ENCODE results near the gene LDB3. TPM values are rescaled to one million over a fixed set of nuclear protein-coding genes. Genes with fewer than 3 reads are reported as not detected.

LDB3 gene
- total RNA-seq, 1 experiment from 2014 or later, result 1.1 TPM

- H3K27ac ChIP-seq, result no peak overlapping the region
- no peak overlapping the region for H3K4me3 ChIP-seq
- H3K27me3 ChIP-seq (replicated peaks), result no peaks in the 10 kb centered on the region
- peaks cover 15% of the 10 kb centered on the region for H3K4me1 ChIP-seq (replicated peaks)
- no peaks in the 10 kb centered on the region for H3K9me3 ChIP-seq (replicated peaks)
- H3K36me3 ChIP-seq, result no peaks in the 10 kb centered on the region
- DNase-seq (ENCODE audit: low read depth in 1 of 2, low spot score in 2 of 2), result no peak
These were observed 3.7 kb upstream of the LDB3 start for GRCh38 chr10:86664341-86665217.

- Histone ChIP-seq H3K4me3 (no peak overlapping the region), H3K27me3 (replicated peaks) (no peaks in the 10 kb centered on the region), H3K9me3 (replicated peaks) (no peaks in the 10 kb centered on the region), H3K4me1 (replicated peaks) (peaks cover 15% of the 10 kb centered on the region), H3K27ac (no peak overlapping the region), H3K36me3 (no peaks in the 10 kb centered on the region)
- DNase-seq (ENCODE audit: low read depth in 1 of 2, low spot score in 2 of 2), result no peak
These were observed 3.1 kb upstream of the LDB3 start for GRCh38 chr10:86665218-86665607.

GRCh38 chr10:86665868-86666267 is 2.4 kb upstream of the LDB3 start:
- H3K36me3 ChIP-seq, result no peaks in the 10 kb centered on the region
- H3K4me3 ChIP-seq, result no peak overlapping the region
- DNase-seq (ENCODE audit: low read depth in 1 of 2, low spot score in 2 of 2), result no peak
- H3K27ac ChIP-seq, result no peak overlapping the region
- no peaks in the 10 kb centered on the region for H3K9me3 ChIP-seq (replicated peaks)
- peaks cover 15% of the 10 kb centered on the region for H3K4me1 ChIP-seq (replicated peaks)
- H3K27me3 ChIP-seq (replicated peaks), result no peaks in the 10 kb centered on the region

- no peak for DNase-seq (ENCODE audit: low read depth in 1 of 2, low spot score in 2 of 2)
- peaks cover 15% of the 10 kb centered on the region for H3K4me1 ChIP-seq (replicated peaks)
- H3K9me3 ChIP-seq (replicated peaks), result no peaks in the 10 kb centered on the region
- H3K27ac ChIP-seq, result no peak overlapping the region
- no peaks in the 10 kb centered on the region for H3K36me3 ChIP-seq
- H3K4me3 ChIP-seq, result no peak overlapping the region
- H3K27me3 ChIP-seq (replicated peaks), result no peaks in the 10 kb centered on the region
These were observed 1.8 kb upstream of the LDB3 start for GRCh38 chr10:86666538-86666937.

GRCh38 chr10:86667421-86668181 is 710 bp upstream of the LDB3 start:
- H3K9me3 ChIP-seq (replicated peaks), result no peaks in the 10 kb centered on the region
- H3K4me3 ChIP-seq, result no peak overlapping the region
- H3K27me3 ChIP-seq (replicated peaks), result no peaks in the 10 kb centered on the region
- H3K36me3 ChIP-seq, result no peaks in the 10 kb centered on the region
- H3K27ac ChIP-seq, result no peak overlapping the region
- no peak for DNase-seq (ENCODE audit: low read depth in 1 of 2, low spot score in 2 of 2)
- peaks cover 15% of the 10 kb centered on the region for H3K4me1 ChIP-seq (replicated peaks)

- Histone ChIP-seq H3K27ac (no peak overlapping the region), H3K4me1 (replicated peaks) (peaks cover 15% of the 10 kb centered on the region), H3K36me3 (no peaks in the 10 kb centered on the region), H3K4me3 (no peak overlapping the region), H3K9me3 (replicated peaks) (no peaks in the 10 kb centered on the region), H3K27me3 (replicated peaks) (no peaks in the 10 kb centered on the region)
- DNase-seq (ENCODE audit: low read depth in 1 of 2, low spot score in 2 of 2), result no peak
These were observed 2.0 kb downstream of the LDB3 start for GRCh38 chr10:86670290-86670811.

- H3K9me3 ChIP-seq (replicated peaks), result no peaks in the 10 kb centered on the region
- no peaks in the 10 kb centered on the region for H3K36me3 ChIP-seq
- no peaks in the 10 kb centered on the region for H3K27me3 ChIP-seq (replicated peaks)
- DNase-seq (ENCODE audit: low read depth in 1 of 2, low spot score in 2 of 2), result no peak
- H3K4me3 ChIP-seq, result no peak overlapping the region
- no peak overlapping the region for H3K27ac ChIP-seq
- peaks cover 15% of the 10 kb centered on the region for H3K4me1 ChIP-seq (replicated peaks)
These were observed 2.6 kb downstream of the LDB3 start for GRCh38 chr10:86670876-86671275.

- Histone ChIP-seq H3K36me3 (no peaks in the 10 kb centered on the region), H3K4me3 (no peak overlapping the region), H3K27ac (no peak overlapping the region), H3K4me1 (replicated peaks) (peaks cover 15% of the 10 kb centered on the region), H3K27me3 (replicated peaks) (no peaks in the 10 kb centered on the region), H3K9me3 (replicated peaks) (no peaks in the 10 kb centered on the region)
- DNase-seq (ENCODE audit: low read depth in 1 of 2, low spot score in 2 of 2), result no peak
These were observed 3.1 kb downstream of the LDB3 start for GRCh38 chr10:86671419-86671818.

GRCh38 chr10:86671985-86672710 is 3.8 kb downstream of the LDB3 start:
- no peaks in the 10 kb centered on the region for H3K9me3 ChIP-seq (replicated peaks)
- no peak for DNase-seq (ENCODE audit: low read depth in 1 of 2, low spot score in 2 of 2)
- no peak overlapping the region for H3K27ac ChIP-seq
- H3K36me3 ChIP-seq, result no peaks in the 10 kb centered on the region
- H3K27me3 ChIP-seq (replicated peaks), result no peaks in the 10 kb centered on the region
- H3K4me3 ChIP-seq, result no peak overlapping the region
- peaks cover 15% of the 10 kb centered on the region for H3K4me1 ChIP-seq (replicated peaks)

GRCh38 chr10:86673216-86673826 is 5.0 kb downstream of the LDB3 start:
- Histone ChIP-seq H3K27me3 (replicated peaks) (no peaks in the 10 kb centered on the region), H3K4me3 (no peak overlapping the region), H3K36me3 (no peaks in the 10 kb centered on the region), H3K9me3 (replicated peaks) (no peaks in the 10 kb centered on the region), H3K27ac (no peak overlapping the region), H3K4me1 (replicated peaks) (peaks cover 9% of the 10 kb centered on the region)
- DNase-seq (ENCODE audit: low read depth in 1 of 2, low spot score in 2 of 2), result no peak

GRCh38 chr10:86673827-86674581 is 5.7 kb downstream of the LDB3 start:
- DNase-seq (ENCODE audit: low read depth in 1 of 2, low spot score in 2 of 2), result no peak
- Histone ChIP-seq H3K27ac (no peak overlapping the region), H3K4me3 (no peak overlapping the region), H3K36me3 (no peaks in the 10 kb centered on the region), H3K27me3 (replicated peaks) (no peaks in the 10 kb centered on the region), H3K9me3 (replicated peaks) (no peaks in the 10 kb centered on the region), H3K4me1 (replicated peaks) (peaks cover 3% of the 10 kb centered on the region; the same call in 1 of the 2 replicates)

- H3K4me1 ChIP-seq (replicated peaks), result no peaks in the 10 kb centered on the region
- H3K4me3 ChIP-seq, result no peak overlapping the region
- H3K27me3 ChIP-seq (replicated peaks), result no peaks in the 10 kb centered on the region
- H3K36me3 ChIP-seq, result no peaks in the 10 kb centered on the region
- no peaks in the 10 kb centered on the region for H3K9me3 ChIP-seq (replicated peaks)
- H3K27ac ChIP-seq, result no peak overlapping the region
- DNase-seq (ENCODE audit: low read depth in 1 of 2, low spot score in 2 of 2), result no peak
These were observed 6.6 kb downstream of the LDB3 start for GRCh38 chr10:86674912-86675311.

GRCh38 chr10:86677374-86677773 is 9.1 kb downstream of the LDB3 start:
- no peak for DNase-seq (ENCODE audit: low read depth in 1 of 2, low spot score in 2 of 2)
- no peaks in the 10 kb centered on the region for H3K9me3 ChIP-seq (replicated peaks)
- no peaks in the 10 kb centered on the region for H3K4me1 ChIP-seq (replicated peaks)
- no peak overlapping the region for H3K27ac ChIP-seq
- no peak overlapping the region for H3K4me3 ChIP-seq
- H3K36me3 ChIP-seq, result no peaks in the 10 kb centered on the region
- H3K27me3 ChIP-seq (replicated peaks), result no peaks in the 10 kb centered on the region

Data from SJSA1 (cell line).